Measurements from ENCODE around the gene GTF2F1.

GRCh38 chr19:6372594-6373095 lies 20.3 kb downstream of the GTF2F1 start, which contains the start of gene ALKBH7:
- no peak for TF ChIP-seq CTCF (IDR thresholded peaks at IDR 0.05)
- peak in 2 of 3 donors; percentile 40 to 69 for TF ChIP-seq POLR2AphosphoS5 (IDR thresholded peaks at IDR 0.05)
- TF ChIP-seq POLR2A (IDR thresholded peaks at IDR 0.05): no peak
